Measurements from ENCODE around the gene ACTN2. TPM values are rescaled to one million over a fixed set of nuclear protein-coding genes. Genes with fewer than 3 reads are reported as not detected.

ACTN2 gene
- total RNA-seq, 1 donor from 2014 or later = 0.54 TPM

GRCh38 chr1:236702791-236703394, 16.6 kb downstream of the ACTN2 start:
- peaks cover 6% of the 10 kb centered on the region for H3K4me1 Mint-ChIP-seq
- no peaks in the 10 kb centered on the region for H3K36me3 Mint-ChIP-seq (ENCODE audit: low read depth)
- DNase-seq (ENCODE audit: low read depth, low spot score) = no peak
- no peaks in the 10 kb centered on the region for H3K27me3 Mint-ChIP-seq (ENCODE audit: low read depth)
- no peaks in the 10 kb centered on the region for H3K9me3 Mint-ChIP-seq
- TF ChIP-seq, protein P1, sequence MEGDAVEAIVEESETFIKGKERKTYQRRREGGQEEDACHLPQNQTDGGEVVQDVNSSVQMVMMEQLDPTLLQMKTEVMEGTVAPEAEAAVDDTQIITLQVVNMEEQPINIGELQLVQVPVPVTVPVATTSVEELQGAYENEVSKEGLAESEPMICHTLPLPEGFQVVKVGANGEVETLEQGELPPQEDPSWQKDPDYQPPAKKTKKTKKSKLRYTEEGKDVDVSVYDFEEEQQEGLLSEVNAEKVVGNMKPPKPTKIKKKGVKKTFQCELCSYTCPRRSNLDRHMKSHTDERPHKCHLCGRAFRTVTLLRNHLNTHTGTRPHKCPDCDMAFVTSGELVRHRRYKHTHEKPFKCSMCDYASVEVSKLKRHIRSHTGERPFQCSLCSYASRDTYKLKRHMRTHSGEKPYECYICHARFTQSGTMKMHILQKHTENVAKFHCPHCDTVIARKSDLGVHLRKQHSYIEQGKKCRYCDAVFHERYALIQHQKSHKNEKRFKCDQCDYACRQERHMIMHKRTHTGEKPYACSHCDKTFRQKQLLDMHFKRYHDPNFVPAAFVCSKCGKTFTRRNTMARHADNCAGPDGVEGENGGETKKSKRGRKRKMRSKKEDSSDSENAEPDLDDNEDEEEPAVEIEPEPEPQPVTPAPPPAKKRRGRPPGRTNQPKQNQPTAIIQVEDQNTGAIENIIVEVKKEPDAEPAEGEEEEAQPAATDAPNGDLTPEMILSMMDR (conservative IDR thresholded peaks at IDR 0.05) = no peak
- no peak overlapping the region for H3K4me3 Mint-ChIP-seq
- no peak overlapping the region for H3K27ac Mint-ChIP-seq (ENCODE audit: unreplicated experiment)

DNA sequence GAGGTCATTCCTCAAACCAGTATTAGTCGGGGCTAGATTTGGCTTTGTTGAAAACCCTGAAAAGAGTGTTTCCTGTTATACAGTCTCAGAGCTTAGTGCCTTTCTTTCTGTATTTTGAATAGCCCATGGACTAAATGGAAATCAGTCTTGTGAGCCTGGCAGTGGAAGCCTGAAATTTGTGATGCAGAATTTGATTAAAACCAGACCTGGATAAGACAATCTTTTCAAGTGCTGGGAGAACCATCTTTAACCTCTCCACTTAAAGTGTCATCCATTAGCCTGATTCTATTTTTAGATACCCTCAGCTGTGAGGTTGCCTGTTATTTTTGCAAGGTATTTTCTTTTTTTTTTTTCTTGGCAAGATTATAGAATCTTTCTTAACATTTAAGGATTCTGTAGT, 19.5 kb downstream of the ACTN2 start:
- DNase-seq (ENCODE audit: low read depth, low spot score) = no peak
- Mint-ChIP-seq H3K4me1 (peaks cover 6% of the 10 kb centered on the region), H3K27ac (ENCODE audit: unreplicated experiment) (no peak overlapping the region), H3K4me3 (no peak overlapping the region), H3K36me3 (ENCODE audit: low read depth) (no peaks in the 10 kb centered on the region), H3K27me3 (ENCODE audit: low read depth) (no peaks in the 10 kb centered on the region), H3K9me3 (no peaks in the 10 kb centered on the region)
- TF ChIP-seq, protein P1 (conservative IDR thresholded peaks at IDR 0.05) = no peak

GRCh38 chr1:236706183-236706582, 19.9 kb downstream of the ACTN2 start:
- no peaks in the 10 kb centered on the region for H3K36me3 Mint-ChIP-seq (ENCODE audit: low read depth)
- no peak overlapping the region for H3K27ac Mint-ChIP-seq (ENCODE audit: unreplicated experiment)
- H3K4me1 Mint-ChIP-seq = peaks cover 6% of the 10 kb centered on the region
- TF ChIP-seq, protein P1 (conservative IDR thresholded peaks at IDR 0.05) = no peak
- no peak for DNase-seq (ENCODE audit: low read depth, low spot score)
- H3K9me3 Mint-ChIP-seq = no peaks in the 10 kb centered on the region
- no peaks in the 10 kb centered on the region for H3K27me3 Mint-ChIP-seq (ENCODE audit: low read depth)
- no peak overlapping the region for H3K4me3 Mint-ChIP-seq

GRCh38 chr1:236710328-236710892, 24.1 kb downstream of the ACTN2 start:
- Mint-ChIP-seq H3K27ac (ENCODE audit: unreplicated experiment) (no peak overlapping the region), H3K9me3 (no peaks in the 10 kb centered on the region), H3K27me3 (ENCODE audit: low read depth) (no peaks in the 10 kb centered on the region), H3K36me3 (ENCODE audit: low read depth) (no peaks in the 10 kb centered on the region), H3K4me3 (no peak overlapping the region), H3K4me1 (peaks cover 4% of the 10 kb centered on the region)
- TF ChIP-seq, protein P1 (conservative IDR thresholded peaks at IDR 0.05) = no peak
- DNase-seq (ENCODE audit: low read depth, low spot score) = no peak

DNA sequence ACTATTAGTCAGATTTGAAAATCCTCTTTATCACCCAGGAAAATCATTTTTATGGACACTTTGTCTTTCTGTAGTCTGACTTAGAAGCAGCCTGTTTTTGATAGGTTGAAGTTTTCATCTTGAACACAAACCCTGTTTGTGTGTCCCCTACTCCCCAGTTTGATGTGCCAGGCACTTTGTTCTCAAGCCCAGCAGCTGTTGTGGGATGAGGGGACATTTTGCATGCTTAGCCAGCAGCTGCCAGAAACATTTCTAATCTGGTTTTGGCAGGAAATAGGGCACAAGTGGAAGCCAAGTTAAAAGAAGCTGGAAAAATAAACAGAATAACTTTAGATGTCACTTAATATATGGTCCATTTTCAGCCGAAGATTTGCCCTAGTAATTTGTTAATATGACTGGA, 29.9 kb downstream of the ACTN2 start:
- TF ChIP-seq, protein P1 (conservative IDR thresholded peaks at IDR 0.05) = no peak
- no peaks in the 10 kb centered on the region for H3K36me3 Mint-ChIP-seq (ENCODE audit: low read depth)
- H3K27ac Mint-ChIP-seq (ENCODE audit: unreplicated experiment) = no peak overlapping the region
- peaks cover 5% of the 10 kb centered on the region for H3K4me1 Mint-ChIP-seq
- no peak overlapping the region for H3K4me3 Mint-ChIP-seq
- no peaks in the 10 kb centered on the region for H3K27me3 Mint-ChIP-seq (ENCODE audit: low read depth)
- no peak for DNase-seq (ENCODE audit: low read depth, low spot score)
- no peaks in the 10 kb centered on the region for H3K9me3 Mint-ChIP-seq

Measured in neural crest cell (in vitro differentiated cells).